Activated T-cell treated with anti-CD3 and anti-CD28 coated beads, Interleukin-2, amount 50 U/mL, for 24 hours (primary cell): Measurements from ENCODE around the gene MACROD2.
"Not testable (repeated sequence)": the region's sequence is repeated elsewhere in the genome, so short reads cannot be mapped to it uniquely, and the experiment has no call there.

Source experiments
- DNase-seq: peaks from one replicate; pipeline ENCODE4 v3.0.0-alpha.2; 2020
- H3K27ac Mint-ChIP-seq: 2 replicates; pipeline ENCODE4 v1.8.0; 2020; ENCODE audit warnings: mild to moderate bottlenecking, mixed read lengths
- H3K27me3 Mint-ChIP-seq: 2 replicates; pipeline ENCODE4 v1.8.0; 2020; ENCODE audit warnings: mixed read lengths
- H3K36me3 Mint-ChIP-seq: 2 replicates; pipeline ENCODE4 v1.8.0; 2020; ENCODE audit warnings: low read depth, mixed read lengths
- H3K4me1 Mint-ChIP-seq: 2 replicates; pipeline ENCODE4 v1.8.0; 2020; ENCODE audit warnings: low read depth, mixed read lengths
- H3K4me3 Mint-ChIP-seq: 2 replicates; pipeline ENCODE4 v1.8.0; 2020; ENCODE audit warnings: mild to moderate bottlenecking, moderate library complexity, mixed read lengths
- H3K9me3 Mint-ChIP-seq: 2 replicates; pipeline ENCODE4 v1.8.0; 2020; ENCODE audit warnings: mixed read lengths

The MACROD2 gene

GRCh38 chr20:14033310-14033709, 38.0 kb downstream of the MACROD2 start:
- Mint-ChIP-seq H3K4me3 (no peak overlapping the region), H3K27me3 (no peaks in the 10 kb centered on the region), H3K27ac (no peak overlapping the region), H3K4me1 (no peaks in the 10 kb centered on the region), H3K9me3 (peaks cover 3% of the 10 kb centered on the region), H3K36me3 (no peaks in the 10 kb centered on the region)
- DNase-seq, result no peak

GRCh38 chr20:14036567-14036966, 41.3 kb downstream of the MACROD2 start:
- H3K4me1 Mint-ChIP-seq, result no peaks in the 10 kb centered on the region
- no peak overlapping the region for H3K27ac Mint-ChIP-seq
- no peaks in the 10 kb centered on the region for H3K36me3 Mint-ChIP-seq
- no peaks in the 10 kb centered on the region for H3K27me3 Mint-ChIP-seq
- H3K9me3 Mint-ChIP-seq, result no peaks in the 10 kb centered on the region
- no peak for DNase-seq
- no peak overlapping the region for H3K4me3 Mint-ChIP-seq

GRCh38 chr20:14044712-14045276, 49.5 kb downstream of the MACROD2 start:
- not testable (repeated sequence) for H3K4me1 Mint-ChIP-seq, H3K36me3 Mint-ChIP-seq, H3K27me3 Mint-ChIP-seq, H3K4me3 Mint-ChIP-seq, H3K9me3 Mint-ChIP-seq, H3K27ac Mint-ChIP-seq, DNase-seq

GRCh38 chr20:14046534-14046933, 51.2 kb downstream of the MACROD2 start:
- no peaks in the 10 kb centered on the region for H3K36me3 Mint-ChIP-seq
- H3K27ac Mint-ChIP-seq, result no peak overlapping the region
- H3K27me3 Mint-ChIP-seq, result no peaks in the 10 kb centered on the region
- no peaks in the 10 kb centered on the region for H3K9me3 Mint-ChIP-seq
- H3K4me3 Mint-ChIP-seq, result no peak overlapping the region
- no peak for DNase-seq
- no peaks in the 10 kb centered on the region for H3K4me1 Mint-ChIP-seq

GRCh38 chr20:14049111-14049510, 53.8 kb downstream of the MACROD2 start:
- Mint-ChIP-seq H3K27ac (no peak overlapping the region), H3K36me3 (no peaks in the 10 kb centered on the region), H3K27me3 (no peaks in the 10 kb centered on the region), H3K4me3 (no peak overlapping the region), H3K9me3 (no peaks in the 10 kb centered on the region), H3K4me1 (no peaks in the 10 kb centered on the region)
- DNase-seq, result no peak

GRCh38 chr20:14051454-14051853, 56.1 kb downstream of the MACROD2 start:
- Mint-ChIP-seq H3K9me3 (no peaks in the 10 kb centered on the region), H3K27me3 (no peaks in the 10 kb centered on the region), H3K4me1 (no peaks in the 10 kb centered on the region), H3K27ac (no peak overlapping the region), H3K36me3 (no peaks in the 10 kb centered on the region), H3K4me3 (no peak overlapping the region)
- DNase-seq, result no peak

GRCh38 chr20:14055127-14055742, 59.9 kb downstream of the MACROD2 start:
- DNase-seq, result no peak
- no peaks in the 10 kb centered on the region for H3K27me3 Mint-ChIP-seq
- no peaks in the 10 kb centered on the region for H3K4me1 Mint-ChIP-seq
- H3K4me3 Mint-ChIP-seq, result no peak overlapping the region
- H3K9me3 Mint-ChIP-seq, result no peaks in the 10 kb centered on the region
- no peaks in the 10 kb centered on the region for H3K36me3 Mint-ChIP-seq
- no peak overlapping the region for H3K27ac Mint-ChIP-seq

- H3K9me3 Mint-ChIP-seq, result no peaks in the 10 kb centered on the region
- H3K36me3 Mint-ChIP-seq, result no peaks in the 10 kb centered on the region
- no peaks in the 10 kb centered on the region for H3K27me3 Mint-ChIP-seq
- DNase-seq, result no peak
- no peak overlapping the region for H3K4me3 Mint-ChIP-seq
- no peaks in the 10 kb centered on the region for H3K4me1 Mint-ChIP-seq
- no peak overlapping the region for H3K27ac Mint-ChIP-seq
These were observed 66.9 kb downstream of the MACROD2 start for GRCh38 chr20:14062171-14062570.

GRCh38 chr20:14062786-14063185, 67.5 kb downstream of the MACROD2 start:
- Mint-ChIP-seq H3K4me3 (no peak overlapping the region), H3K27me3 (no peaks in the 10 kb centered on the region), H3K27ac (no peak overlapping the region), H3K36me3 (no peaks in the 10 kb centered on the region), H3K4me1 (no peaks in the 10 kb centered on the region), H3K9me3 (no peaks in the 10 kb centered on the region)
- no peak for DNase-seq

- DNase-seq, result no peak
- H3K4me3 Mint-ChIP-seq, result no peak overlapping the region
- H3K27me3 Mint-ChIP-seq, result no peaks in the 10 kb centered on the region
- no peaks in the 10 kb centered on the region for H3K4me1 Mint-ChIP-seq
- no peak overlapping the region for H3K27ac Mint-ChIP-seq
- H3K36me3 Mint-ChIP-seq, result no peaks in the 10 kb centered on the region
- no peaks in the 10 kb centered on the region for H3K9me3 Mint-ChIP-seq
These were observed 69.0 kb downstream of the MACROD2 start for GRCh38 chr20:14064333-14064732.

GRCh38 chr20:14064921-14065320, 69.6 kb downstream of the MACROD2 start:
- Mint-ChIP-seq H3K4me1 (no peaks in the 10 kb centered on the region), H3K27ac (no peak overlapping the region), H3K9me3 (no peaks in the 10 kb centered on the region), H3K4me3 (no peak overlapping the region), H3K27me3 (no peaks in the 10 kb centered on the region), H3K36me3 (no peaks in the 10 kb centered on the region)
- DNase-seq, result no peak

- DNase-seq, result no peak
- no peaks in the 10 kb centered on the region for H3K4me1 Mint-ChIP-seq
- no peak overlapping the region for H3K27ac Mint-ChIP-seq
- H3K9me3 Mint-ChIP-seq, result no peaks in the 10 kb centered on the region
- H3K36me3 Mint-ChIP-seq, result no peaks in the 10 kb centered on the region
- no peak overlapping the region for H3K4me3 Mint-ChIP-seq
- H3K27me3 Mint-ChIP-seq, result no peaks in the 10 kb centered on the region
These were observed 70.5 kb downstream of the MACROD2 start for GRCh38 chr20:14065774-14066173.

- H3K4me1 Mint-ChIP-seq, result no peaks in the 10 kb centered on the region
- no peaks in the 10 kb centered on the region for H3K9me3 Mint-ChIP-seq
- no peak overlapping the region for H3K27ac Mint-ChIP-seq
- no peaks in the 10 kb centered on the region for H3K27me3 Mint-ChIP-seq
- no peaks in the 10 kb centered on the region for H3K36me3 Mint-ChIP-seq
- DNase-seq, result no peak
- no peak overlapping the region for H3K4me3 Mint-ChIP-seq
These were observed 72.3 kb downstream of the MACROD2 start for GRCh38 chr20:14067603-14068002.

- Mint-ChIP-seq H3K36me3 (no peaks in the 10 kb centered on the region), H3K4me1 (no peaks in the 10 kb centered on the region), H3K4me3 (no peak overlapping the region), H3K27me3 (no peaks in the 10 kb centered on the region), H3K9me3 (no peaks in the 10 kb centered on the region), H3K27ac (no peak overlapping the region)
- no peak for DNase-seq
These were observed 74.5 kb downstream of the MACROD2 start for GRCh38 chr20:14069796-14070195.

- H3K27ac Mint-ChIP-seq, result no peak overlapping the region
- H3K36me3 Mint-ChIP-seq, result no peaks in the 10 kb centered on the region
- H3K4me1 Mint-ChIP-seq, result no peaks in the 10 kb centered on the region
- H3K4me3 Mint-ChIP-seq, result no peak overlapping the region
- DNase-seq, result no peak
- H3K27me3 Mint-ChIP-seq, result no peaks in the 10 kb centered on the region
- H3K9me3 Mint-ChIP-seq, result no peaks in the 10 kb centered on the region
These were observed 98.3 kb downstream of the MACROD2 start for GRCh38 chr20:14093652-14094051.

- no peak overlapping the region for H3K4me3 Mint-ChIP-seq
- no peaks in the 10 kb centered on the region for H3K36me3 Mint-ChIP-seq
- H3K9me3 Mint-ChIP-seq, result no peaks in the 10 kb centered on the region
- H3K4me1 Mint-ChIP-seq, result no peaks in the 10 kb centered on the region
- H3K27ac Mint-ChIP-seq, result no peak overlapping the region
- no peaks in the 10 kb centered on the region for H3K27me3 Mint-ChIP-seq
- DNase-seq, result no peak
These were observed 102.9 kb downstream of the MACROD2 start for GRCh38 chr20:14098261-14098660.
